22Rv1 (cell line): ENCODE data around the gene REL.

ENCODE experiments used
- ZFX ChIP-seq: fragments of 450-650 bp; IDR thresholded peaks from 2 replicates; pipeline ENCODE4 v1.6.1; 2017; ENCODE audit warnings: antibody characterized with exemption, borderline replicate concordance
- TF ChIP-seq, protein P1 (sequence below): fragments of 450-650 bp; IDR thresholded peaks from 2 replicates; pipeline ENCODE4 v1.5.1; 2017; ENCODE audit warnings: mild to moderate bottlenecking

DNA sequence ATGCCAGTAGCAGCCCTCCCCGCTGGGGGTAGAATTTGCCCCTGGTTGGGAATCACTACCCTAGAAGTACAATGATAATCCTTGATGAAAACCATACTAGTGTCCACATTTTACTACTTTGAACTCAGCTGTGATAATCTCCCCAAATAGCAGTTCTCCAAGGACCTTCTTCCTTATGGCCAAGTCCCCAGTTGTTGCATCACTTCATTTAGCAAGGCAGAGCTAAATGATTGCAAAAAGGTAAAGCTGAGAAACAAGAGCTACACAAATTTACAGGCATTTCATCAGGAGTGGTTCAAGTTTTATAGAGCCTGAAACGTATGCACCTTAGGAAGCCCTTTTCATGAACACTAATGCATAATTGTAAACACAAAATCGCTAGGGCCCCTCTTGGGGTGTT lies 44.9 kb upstream of the REL start:
- TF ChIP-seq, protein P1, sequence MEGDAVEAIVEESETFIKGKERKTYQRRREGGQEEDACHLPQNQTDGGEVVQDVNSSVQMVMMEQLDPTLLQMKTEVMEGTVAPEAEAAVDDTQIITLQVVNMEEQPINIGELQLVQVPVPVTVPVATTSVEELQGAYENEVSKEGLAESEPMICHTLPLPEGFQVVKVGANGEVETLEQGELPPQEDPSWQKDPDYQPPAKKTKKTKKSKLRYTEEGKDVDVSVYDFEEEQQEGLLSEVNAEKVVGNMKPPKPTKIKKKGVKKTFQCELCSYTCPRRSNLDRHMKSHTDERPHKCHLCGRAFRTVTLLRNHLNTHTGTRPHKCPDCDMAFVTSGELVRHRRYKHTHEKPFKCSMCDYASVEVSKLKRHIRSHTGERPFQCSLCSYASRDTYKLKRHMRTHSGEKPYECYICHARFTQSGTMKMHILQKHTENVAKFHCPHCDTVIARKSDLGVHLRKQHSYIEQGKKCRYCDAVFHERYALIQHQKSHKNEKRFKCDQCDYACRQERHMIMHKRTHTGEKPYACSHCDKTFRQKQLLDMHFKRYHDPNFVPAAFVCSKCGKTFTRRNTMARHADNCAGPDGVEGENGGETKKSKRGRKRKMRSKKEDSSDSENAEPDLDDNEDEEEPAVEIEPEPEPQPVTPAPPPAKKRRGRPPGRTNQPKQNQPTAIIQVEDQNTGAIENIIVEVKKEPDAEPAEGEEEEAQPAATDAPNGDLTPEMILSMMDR: no peak
- TF ChIP-seq ZFX: no peak
